Neural cell (in vitro differentiated cells): ENCODE measurements around the gene AP3D1.

Source experiments
- EZH2 ChIP-seq: fragments of 200-600, 300-800 bp; shearing (Covaris generic), sonication (generic); IDR thresholded peaks from 2 replicates; pipeline ENCODE4 v1.6.1; 2014; ENCODE audit warnings: antibody characterized with exemption, low read length, borderline replicate concordance, mild to moderate bottlenecking; ENCODE audit not compliant: insufficient read depth, poor library complexity, severe bottlenecking
- REST ChIP-seq: IDR thresholded peaks from 2 replicates; pipeline ENCODE4 v1.6.1; 2012; ENCODE audit warnings: borderline replicate concordance
- TAF1 ChIP-seq: IDR thresholded peaks from 2 replicates; pipeline ENCODE4 v1.6.1; 2012; ENCODE audit warnings: low read depth
- TF ChIP-seq, protein P1 (sequence below): fragments of 450-650 bp; IDR thresholded peaks from 2 replicates; pipeline ENCODE4 v1.5.1; 2014; ENCODE audit warnings: antibody characterized with exemption, mild to moderate bottlenecking, moderate library complexity; ENCODE audit not compliant: poor library complexity, severe bottlenecking

- TF ChIP-seq, protein P1, sequence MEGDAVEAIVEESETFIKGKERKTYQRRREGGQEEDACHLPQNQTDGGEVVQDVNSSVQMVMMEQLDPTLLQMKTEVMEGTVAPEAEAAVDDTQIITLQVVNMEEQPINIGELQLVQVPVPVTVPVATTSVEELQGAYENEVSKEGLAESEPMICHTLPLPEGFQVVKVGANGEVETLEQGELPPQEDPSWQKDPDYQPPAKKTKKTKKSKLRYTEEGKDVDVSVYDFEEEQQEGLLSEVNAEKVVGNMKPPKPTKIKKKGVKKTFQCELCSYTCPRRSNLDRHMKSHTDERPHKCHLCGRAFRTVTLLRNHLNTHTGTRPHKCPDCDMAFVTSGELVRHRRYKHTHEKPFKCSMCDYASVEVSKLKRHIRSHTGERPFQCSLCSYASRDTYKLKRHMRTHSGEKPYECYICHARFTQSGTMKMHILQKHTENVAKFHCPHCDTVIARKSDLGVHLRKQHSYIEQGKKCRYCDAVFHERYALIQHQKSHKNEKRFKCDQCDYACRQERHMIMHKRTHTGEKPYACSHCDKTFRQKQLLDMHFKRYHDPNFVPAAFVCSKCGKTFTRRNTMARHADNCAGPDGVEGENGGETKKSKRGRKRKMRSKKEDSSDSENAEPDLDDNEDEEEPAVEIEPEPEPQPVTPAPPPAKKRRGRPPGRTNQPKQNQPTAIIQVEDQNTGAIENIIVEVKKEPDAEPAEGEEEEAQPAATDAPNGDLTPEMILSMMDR, result no peak
- TF ChIP-seq REST, result no peak
- TF ChIP-seq TAF1, result no peak
- no peak for TF ChIP-seq EZH2
Measured at GRCh38 chr19:2190848-2191455, 39.6 kb upstream of the AP3D1 start.
